ENCODE data around the gene TEKTIP1.

Gene TEKTIP1

GRCh38 chr19:3546119-3546518 lies 7.1 kb downstream of the TEKTIP1 start:
- H3K9me3 Mint-ChIP-seq, result no peaks in the 10 kb centered on the region
- no peaks in the 10 kb centered on the region for H3K27me3 Mint-ChIP-seq (ENCODE audit: low read depth)
- H3K4me3 Mint-ChIP-seq, result no peak overlapping the region
- no peaks in the 10 kb centered on the region for H3K4me1 Mint-ChIP-seq (ENCODE audit: low read depth)
- H3K27ac Mint-ChIP-seq, result no peak overlapping the region
- peaks cover 13% of the 10 kb centered on the region for H3K36me3 Mint-ChIP-seq (ENCODE audit: low read depth)
- no peak for DNase-seq (ENCODE audit: low spot score)

DNA sequence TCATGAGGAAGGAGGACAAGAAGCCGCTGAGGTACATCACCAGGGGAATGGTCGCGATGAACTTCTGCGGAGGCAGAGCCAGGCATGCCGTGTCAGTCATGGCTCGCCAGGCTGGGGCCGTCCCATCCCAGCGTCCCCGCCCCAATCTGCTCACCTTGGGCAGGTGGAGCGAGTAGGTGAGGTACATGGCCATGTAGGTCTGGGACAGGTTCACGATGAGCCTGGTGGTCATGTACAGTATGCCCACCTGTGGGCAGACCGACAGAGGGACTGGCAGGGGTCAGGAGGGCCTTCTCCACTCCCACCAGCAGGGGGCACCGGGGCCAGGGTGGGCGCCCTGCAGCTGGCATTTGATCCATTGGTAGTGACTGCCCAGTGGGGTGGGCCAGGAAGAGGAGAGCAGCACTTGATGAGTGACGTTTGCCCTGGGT lies 8.3 kb downstream of the TEKTIP1 start:
- Mint-ChIP-seq H3K27me3 (ENCODE audit: low read depth) (no peaks in the 10 kb centered on the region), H3K27ac (no peak overlapping the region), H3K9me3 (no peaks in the 10 kb centered on the region), H3K4me3 (no peak overlapping the region), H3K4me1 (ENCODE audit: low read depth) (peaks cover 3% of the 10 kb centered on the region), H3K36me3 (ENCODE audit: low read depth) (peaks cover 13% of the 10 kb centered on the region)
- DNase-seq (ENCODE audit: low spot score), result no peak

- Mint-ChIP-seq H3K4me1 (ENCODE audit: low read depth) (peaks cover 5% of the 10 kb centered on the region), H3K36me3 (ENCODE audit: low read depth) (peaks cover 13% of the 10 kb centered on the region), H3K9me3 (no peaks in the 10 kb centered on the region), H3K27ac (no peak overlapping the region), H3K4me3 (no peak overlapping the region), H3K27me3 (ENCODE audit: low read depth) (no peaks in the 10 kb centered on the region)
- DNase-seq (ENCODE audit: low spot score), result no peak
Observed at GRCh38 chr19:3547767-3548282, 8.9 kb downstream of the TEKTIP1 start.

DNA sequence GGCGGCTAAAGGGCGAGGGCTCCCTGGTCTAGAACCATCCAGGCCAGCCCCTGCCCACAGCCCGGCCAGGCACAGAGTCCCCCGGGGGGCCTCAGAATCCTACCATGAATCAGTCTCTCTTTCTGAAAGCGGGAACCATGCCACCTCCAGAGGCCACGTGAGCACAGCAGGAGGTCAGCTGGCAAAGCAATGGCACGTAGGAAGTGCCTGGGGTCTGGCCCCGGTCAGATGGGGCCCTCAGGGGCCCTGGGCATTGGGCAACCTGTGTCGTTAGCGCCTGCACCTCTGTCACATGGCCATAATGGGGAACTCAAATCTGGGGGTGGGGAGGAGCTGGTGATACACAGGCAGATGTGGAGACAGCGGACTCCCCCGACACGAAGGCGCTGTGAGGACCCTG lies 9.6 kb downstream of the TEKTIP1 start:
- H3K27me3 Mint-ChIP-seq (ENCODE audit: low read depth), result no peaks in the 10 kb centered on the region
- H3K4me3 Mint-ChIP-seq, result no peak overlapping the region
- DNase-seq (ENCODE audit: low spot score), result no peak
- H3K9me3 Mint-ChIP-seq, result no peaks in the 10 kb centered on the region
- peaks cover 13% of the 10 kb centered on the region for H3K36me3 Mint-ChIP-seq (ENCODE audit: low read depth)
- no peak overlapping the region for H3K27ac Mint-ChIP-seq
- peaks cover 5% of the 10 kb centered on the region for H3K4me1 Mint-ChIP-seq (ENCODE audit: low read depth)

DNA sequence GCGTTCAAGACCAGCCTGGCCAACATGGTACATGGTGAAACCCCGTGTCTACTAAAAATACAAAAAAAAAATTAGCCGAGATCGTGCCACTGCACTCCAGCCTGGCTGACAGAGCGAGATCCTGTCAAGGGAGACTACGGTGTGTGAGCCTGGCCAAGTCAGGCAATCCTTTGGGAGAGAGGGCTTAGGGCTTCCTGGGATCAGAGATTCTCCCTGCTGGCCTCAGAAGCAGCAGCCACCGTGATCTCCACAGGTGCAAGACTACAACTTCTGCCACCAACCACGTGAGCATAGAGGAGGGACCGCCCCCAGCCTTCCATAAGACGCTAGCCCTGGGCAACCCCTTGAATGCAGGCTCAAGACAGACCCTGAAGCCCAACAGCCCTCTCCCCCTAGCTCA lies 10.8 kb downstream of the TEKTIP1 start:
- DNase-seq (ENCODE audit: low spot score), result no peak
- Mint-ChIP-seq H3K4me1 (ENCODE audit: low read depth) (peaks cover 11% of the 10 kb centered on the region), H3K9me3 (no peaks in the 10 kb centered on the region), H3K27ac (no peak overlapping the region), H3K4me3 (no peak overlapping the region), H3K36me3 (ENCODE audit: low read depth) (peaks cover 17% of the 10 kb centered on the region), H3K27me3 (ENCODE audit: low read depth) (no peaks in the 10 kb centered on the region)

- no peak overlapping the region for H3K4me3 Mint-ChIP-seq
Observed at GRCh38 chr19:3550947-3551791, 12.2 kb downstream of the TEKTIP1 start.

DNA sequence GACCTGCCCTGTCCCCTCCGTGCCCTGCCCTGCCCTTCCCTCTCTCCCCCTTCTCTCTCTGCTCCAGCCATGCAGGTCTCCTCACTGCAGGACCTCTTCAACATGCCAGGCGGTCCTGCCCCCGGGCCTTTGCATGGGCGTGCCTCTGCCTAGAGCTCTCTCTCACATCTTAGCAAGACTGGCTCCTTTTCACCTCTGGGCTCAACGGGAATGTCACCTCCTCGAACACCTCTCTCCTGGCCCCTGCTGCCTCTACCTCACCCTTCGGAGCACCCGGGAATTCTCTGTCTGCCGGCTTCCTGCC lies 12.8 kb downstream of the TEKTIP1 start:
- H3K4me1 Mint-ChIP-seq (ENCODE audit: low read depth), result peaks cover 29% of the 10 kb centered on the region
- no peak overlapping the region for H3K4me3 Mint-ChIP-seq
- H3K27me3 Mint-ChIP-seq (ENCODE audit: low read depth), result no peaks in the 10 kb centered on the region
- H3K36me3 Mint-ChIP-seq (ENCODE audit: low read depth), result peaks cover 11% of the 10 kb centered on the region
- no peaks in the 10 kb centered on the region for H3K9me3 Mint-ChIP-seq
- H3K27ac Mint-ChIP-seq, result no peak overlapping the region
- DNase-seq (ENCODE audit: low spot score), result no peak

More at GRCh38 chr19:3550947-3551791, 12.2 kb downstream of the TEKTIP1 start:
- no peak overlapping the region for H3K27ac Mint-ChIP-seq
- no peaks in the 10 kb centered on the region for H3K9me3 Mint-ChIP-seq
- H3K36me3 Mint-ChIP-seq (ENCODE audit: low read depth), result peaks cover 7% of the 10 kb centered on the region
- no peak for DNase-seq (ENCODE audit: low spot score)
- no peaks in the 10 kb centered on the region for H3K27me3 Mint-ChIP-seq (ENCODE audit: low read depth)
- H3K4me1 Mint-ChIP-seq (ENCODE audit: low read depth), result peaks cover 23% of the 10 kb centered on the region

DNA sequence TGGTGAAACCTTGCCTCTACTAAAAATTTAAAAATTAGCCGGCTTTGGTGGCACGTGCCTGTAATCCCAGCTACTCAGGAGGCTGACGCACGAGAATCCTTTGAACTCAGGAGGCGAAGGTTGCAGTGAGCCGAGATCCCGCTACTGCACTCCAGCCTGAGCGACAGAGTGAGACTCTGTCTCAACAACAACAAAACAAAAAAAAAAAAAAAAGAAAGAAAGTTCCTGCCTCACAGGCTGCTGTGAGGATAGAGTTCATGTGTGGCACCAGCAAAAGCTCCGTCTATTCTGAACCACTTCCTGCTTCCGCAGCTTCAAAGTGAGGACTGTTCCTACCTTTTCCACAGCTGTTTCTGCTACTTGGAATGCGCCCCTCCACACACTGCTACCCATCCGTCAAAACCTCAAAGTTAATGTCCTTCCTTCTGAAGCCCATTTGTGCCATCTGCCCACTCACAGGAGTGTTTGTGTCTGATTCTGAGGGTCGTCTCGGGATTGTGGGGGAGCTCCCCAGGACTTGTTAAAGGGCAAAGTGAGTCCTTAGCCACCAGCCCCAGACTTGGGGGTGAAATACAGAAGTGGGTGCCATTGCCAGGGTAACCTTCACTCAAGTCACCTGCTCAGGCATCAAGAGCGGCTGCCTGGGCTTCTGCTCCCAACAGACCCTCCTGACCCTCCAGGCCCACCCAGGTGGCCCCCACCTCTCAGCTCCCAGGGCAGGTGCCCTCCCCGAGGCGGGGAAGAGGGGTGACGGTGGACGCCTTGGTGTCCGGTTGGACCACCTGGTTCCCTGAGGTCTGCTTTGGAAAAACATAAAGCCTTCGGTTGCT lies 15.5 kb downstream of the TEKTIP1 start:
- H3K4me3 Mint-ChIP-seq, result peak overlapping the region; percentile 100
- H3K9me3 Mint-ChIP-seq, result no peaks in the 10 kb centered on the region
- DNase-seq (ENCODE audit: low spot score), result no peak
- H3K27ac Mint-ChIP-seq, result peak overlapping the region; percentile 87
- H3K4me1 Mint-ChIP-seq (ENCODE audit: low read depth), result peaks cover 34% of the 10 kb centered on the region
- no peaks in the 10 kb centered on the region for H3K27me3 Mint-ChIP-seq (ENCODE audit: low read depth)
- H3K36me3 Mint-ChIP-seq (ENCODE audit: low read depth), result peaks cover 12% of the 10 kb centered on the region

GRCh38 chr19:3555653-3556422 lies 16.9 kb downstream of the TEKTIP1 start:
- DNase-seq (ENCODE audit: low spot score), result no peak
- Mint-ChIP-seq H3K9me3 (no peaks in the 10 kb centered on the region), H3K27me3 (ENCODE audit: low read depth) (no peaks in the 10 kb centered on the region), H3K4me1 (ENCODE audit: low read depth) (peaks cover 34% of the 10 kb centered on the region), H3K27ac (peak overlapping the region; percentile 94), H3K36me3 (ENCODE audit: low read depth) (peaks cover 9% of the 10 kb centered on the region), H3K4me3 (peak overlapping the region; percentile 100)

DNA sequence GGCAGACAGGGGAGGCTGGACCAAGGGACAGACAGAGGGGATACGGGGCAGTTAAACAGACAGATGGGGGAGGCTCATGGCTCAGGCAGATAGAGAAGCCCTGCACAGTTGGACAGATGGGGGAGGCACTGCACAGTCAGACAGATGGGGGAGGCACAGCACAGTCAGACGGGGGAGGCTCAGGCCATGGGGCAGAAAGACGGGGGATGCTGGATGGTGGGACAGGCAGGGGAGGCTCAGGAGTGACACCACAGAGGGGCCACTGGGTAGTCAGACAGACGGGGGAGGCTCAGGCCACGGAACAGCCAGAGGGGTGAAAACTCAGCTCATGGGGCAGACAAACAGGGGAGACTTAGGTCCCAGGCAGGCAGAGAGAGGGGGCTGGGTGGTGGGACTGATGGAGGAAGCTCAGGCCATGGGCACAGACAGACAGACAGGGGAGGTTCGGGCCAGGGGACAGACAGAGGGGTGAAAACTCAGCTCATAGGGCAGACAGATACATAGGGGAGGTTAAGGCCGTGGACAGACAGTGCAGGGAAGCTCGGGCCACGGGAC lies 17.5 kb downstream of the TEKTIP1 start:
- Mint-ChIP-seq H3K36me3 (ENCODE audit: low read depth) (peaks cover 9% of the 10 kb centered on the region), H3K9me3 (no peaks in the 10 kb centered on the region), H3K27ac (peak overlapping the region; percentile 94), H3K4me1 (ENCODE audit: low read depth) (peaks cover 33% of the 10 kb centered on the region), H3K27me3 (ENCODE audit: low read depth) (no peaks in the 10 kb centered on the region), H3K4me3 (peak overlapping the region; percentile 100)
- DNase-seq (ENCODE audit: low spot score), result no peak

GRCh38 chr19:3556978-3557460 lies 18.0 kb downstream of the TEKTIP1 start:
- Mint-ChIP-seq H3K27me3 (ENCODE audit: low read depth) (no peaks in the 10 kb centered on the region), H3K4me3 (peak overlapping the region; percentile 100), H3K9me3 (no peaks in the 10 kb centered on the region), H3K27ac (peak overlapping the region; percentile 94), H3K4me1 (ENCODE audit: low read depth) (peaks cover 31% of the 10 kb centered on the region), H3K36me3 (ENCODE audit: low read depth) (peaks cover 9% of the 10 kb centered on the region)
- DNase-seq (ENCODE audit: low spot score), result peak; percentile 56

DNA sequence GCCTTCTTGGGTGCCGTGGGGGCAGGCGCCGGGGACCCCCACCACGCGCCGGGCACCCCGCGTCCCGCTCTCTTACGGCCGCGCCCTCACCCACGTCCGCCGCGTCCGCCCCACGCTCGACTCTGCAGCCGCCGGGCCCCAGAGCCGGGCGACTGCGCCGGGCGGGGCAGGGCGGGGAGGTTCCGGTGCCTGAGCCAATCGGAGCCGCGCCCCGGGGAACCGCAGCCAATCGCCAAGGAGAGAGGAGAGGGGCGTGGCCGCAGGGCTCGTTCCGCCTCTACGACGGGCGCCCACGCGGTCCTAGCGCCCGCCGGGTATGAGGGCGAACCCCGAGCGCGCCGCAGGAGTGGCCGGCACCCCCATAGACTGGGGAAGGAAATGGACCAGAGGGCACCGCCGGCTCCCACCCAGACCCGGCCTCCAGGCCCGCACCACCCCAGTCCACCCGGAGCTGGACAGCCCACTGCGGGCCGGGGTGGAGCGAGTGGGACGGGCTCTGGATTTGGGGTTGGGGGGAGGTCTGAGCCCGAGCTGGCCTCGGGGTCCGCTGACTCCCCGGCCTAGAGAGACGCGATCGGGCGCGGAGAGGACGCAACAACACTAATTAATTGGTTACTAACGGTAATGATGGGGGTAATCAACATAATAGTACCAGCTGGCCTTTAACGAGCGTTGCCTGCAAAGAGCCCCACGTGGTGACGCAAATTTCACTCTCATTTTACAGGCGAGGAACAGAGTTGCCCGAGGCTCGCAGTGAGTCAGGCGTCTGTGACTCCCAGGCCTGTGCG lies 18.7 kb downstream of the TEKTIP1 start, which contains the start of gene MFSD12:
Gene MFSD12 (minus strand): TSS at position 126 of the 788 bp plus-strand sequence. CDS start 183 bp downstream, outside the sequence.
- Mint-ChIP-seq H3K36me3 (ENCODE audit: low read depth) (peaks cover 9% of the 10 kb centered on the region), H3K9me3 (no peaks in the 10 kb centered on the region), H3K4me1 (ENCODE audit: low read depth) (peaks cover 30% of the 10 kb centered on the region), H3K27me3 (ENCODE audit: low read depth) (no peaks in the 10 kb centered on the region), H3K27ac (peak within 1 kb of the TSS; percentile 94), H3K4me3 (peak within 1 kb of the TSS; percentile 100)
- DNase-seq (ENCODE audit: low spot score), result peak; percentile 95

Measured in T-helper 2 cell treated with Interferon-gamma antibody and Interleukin-4, amounts not matched to agents 5 μg/mL and 100 μg/mL, for 36 hours (primary cell).